Measurements from ENCODE around the gene SPOCK1.

Gene SPOCK1

DNA sequence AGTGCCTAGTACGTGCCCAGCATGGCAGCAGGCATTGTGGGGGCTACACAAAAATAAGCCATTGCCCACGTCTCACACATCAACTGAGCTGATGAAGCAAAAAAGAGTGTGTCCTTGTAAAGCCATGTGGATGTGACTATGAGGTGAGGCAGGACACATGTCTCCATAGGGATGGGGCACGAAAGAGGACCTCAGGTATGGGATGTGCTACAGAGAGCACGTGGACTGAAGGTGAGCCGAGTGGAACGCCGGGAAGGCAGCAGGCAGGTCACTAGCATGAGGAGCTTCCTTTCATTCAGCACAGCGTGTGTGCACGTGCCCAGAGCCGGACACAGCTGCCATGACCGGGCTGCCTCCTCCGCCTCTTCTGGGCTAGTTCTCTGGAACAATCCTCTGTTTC is 429.8 kb downstream of the SPOCK1 start:
- DNase-seq (ENCODE audit: low read depth): no peak
- no peak overlapping the region for H3K4me3 ChIP-seq (ENCODE audit: control insufficient read depth, low read depth, low read length)
- TF ChIP-seq, protein P1, sequence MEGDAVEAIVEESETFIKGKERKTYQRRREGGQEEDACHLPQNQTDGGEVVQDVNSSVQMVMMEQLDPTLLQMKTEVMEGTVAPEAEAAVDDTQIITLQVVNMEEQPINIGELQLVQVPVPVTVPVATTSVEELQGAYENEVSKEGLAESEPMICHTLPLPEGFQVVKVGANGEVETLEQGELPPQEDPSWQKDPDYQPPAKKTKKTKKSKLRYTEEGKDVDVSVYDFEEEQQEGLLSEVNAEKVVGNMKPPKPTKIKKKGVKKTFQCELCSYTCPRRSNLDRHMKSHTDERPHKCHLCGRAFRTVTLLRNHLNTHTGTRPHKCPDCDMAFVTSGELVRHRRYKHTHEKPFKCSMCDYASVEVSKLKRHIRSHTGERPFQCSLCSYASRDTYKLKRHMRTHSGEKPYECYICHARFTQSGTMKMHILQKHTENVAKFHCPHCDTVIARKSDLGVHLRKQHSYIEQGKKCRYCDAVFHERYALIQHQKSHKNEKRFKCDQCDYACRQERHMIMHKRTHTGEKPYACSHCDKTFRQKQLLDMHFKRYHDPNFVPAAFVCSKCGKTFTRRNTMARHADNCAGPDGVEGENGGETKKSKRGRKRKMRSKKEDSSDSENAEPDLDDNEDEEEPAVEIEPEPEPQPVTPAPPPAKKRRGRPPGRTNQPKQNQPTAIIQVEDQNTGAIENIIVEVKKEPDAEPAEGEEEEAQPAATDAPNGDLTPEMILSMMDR (IDR thresholded peaks at IDR 0.05; ENCODE audit: control insufficient read depth, insufficient read depth, low read depth, low read length, missing control alignments): no peak

DNA sequence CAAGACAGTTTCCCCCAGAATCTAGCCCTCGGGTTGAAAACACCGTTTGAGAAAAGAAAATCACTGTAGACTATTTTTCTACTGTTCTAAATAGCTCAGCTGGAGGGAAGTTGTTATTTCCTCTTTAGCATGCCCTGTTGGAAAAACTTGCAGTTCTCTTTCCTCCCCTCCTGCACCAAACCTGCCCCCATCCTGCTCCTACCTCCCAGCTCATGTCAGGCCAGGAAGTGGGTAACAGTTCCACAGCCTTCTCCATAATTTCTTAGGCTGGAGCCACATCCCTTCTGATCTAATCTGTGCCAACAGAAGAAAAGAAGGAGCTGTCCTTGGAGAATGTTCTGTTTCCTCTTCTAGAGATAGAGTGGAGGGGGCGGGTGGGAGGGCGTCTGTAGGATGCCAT is 437.7 kb downstream of the SPOCK1 start:
- no peak for DNase-seq (ENCODE audit: low read depth)
- TF ChIP-seq, protein P1 (IDR thresholded peaks at IDR 0.05; ENCODE audit: control insufficient read depth, insufficient read depth, low read depth, low read length, missing control alignments): no peak
- no peak overlapping the region for H3K4me3 ChIP-seq (ENCODE audit: control insufficient read depth, low read depth, low read length)

DNA sequence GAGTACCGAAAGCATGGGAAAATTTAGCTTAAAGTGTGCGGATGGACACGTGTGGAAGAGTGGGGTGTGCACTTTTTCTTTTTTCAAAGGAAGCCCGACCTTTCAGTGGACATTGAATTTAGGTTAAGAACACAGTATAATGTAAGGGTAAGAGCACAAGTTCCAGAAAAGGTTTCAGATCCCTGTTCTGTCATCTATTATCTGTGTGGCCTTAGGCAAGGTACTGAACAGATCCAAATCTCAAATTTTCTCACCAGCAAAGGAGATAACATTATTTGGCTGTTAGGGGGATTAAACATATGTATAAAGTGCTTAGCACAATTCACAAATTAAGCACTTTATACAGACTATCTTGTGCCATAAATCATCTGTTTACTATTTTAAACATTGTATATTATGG is 441.0 kb downstream of the SPOCK1 start:
- DNase-seq (ENCODE audit: low read depth): no peak
- TF ChIP-seq, protein P1 (IDR thresholded peaks at IDR 0.05; ENCODE audit: control insufficient read depth, insufficient read depth, low read depth, low read length, missing control alignments): no peak
- H3K4me3 ChIP-seq (ENCODE audit: control insufficient read depth, low read depth, low read length): no peak overlapping the region

DNA sequence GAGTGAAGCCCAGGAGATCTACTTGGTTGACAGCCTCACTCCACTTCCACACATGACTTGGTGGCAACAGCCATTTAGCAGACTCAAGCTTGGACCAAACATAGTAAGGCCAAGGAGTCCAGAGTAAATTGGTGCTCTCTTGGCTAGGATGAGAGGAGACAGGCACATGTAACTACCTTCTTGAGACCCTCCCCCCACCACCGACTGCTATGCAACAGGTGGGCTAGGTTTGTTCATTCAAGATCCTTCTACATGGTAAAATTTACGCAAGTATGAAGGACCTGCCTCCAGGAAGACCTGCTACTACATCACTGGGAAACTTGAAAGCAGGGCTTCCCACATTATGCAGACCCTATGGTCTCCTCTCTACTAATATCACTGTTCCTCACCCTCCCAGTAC is 442.4 kb downstream of the SPOCK1 start:
- H3K4me3 ChIP-seq (ENCODE audit: control insufficient read depth, low read depth, low read length): no peak overlapping the region
- TF ChIP-seq, protein P1 (IDR thresholded peaks at IDR 0.05; ENCODE audit: control insufficient read depth, insufficient read depth, low read depth, low read length, missing control alignments): no peak
- DNase-seq (ENCODE audit: low read depth): no peak

DNA sequence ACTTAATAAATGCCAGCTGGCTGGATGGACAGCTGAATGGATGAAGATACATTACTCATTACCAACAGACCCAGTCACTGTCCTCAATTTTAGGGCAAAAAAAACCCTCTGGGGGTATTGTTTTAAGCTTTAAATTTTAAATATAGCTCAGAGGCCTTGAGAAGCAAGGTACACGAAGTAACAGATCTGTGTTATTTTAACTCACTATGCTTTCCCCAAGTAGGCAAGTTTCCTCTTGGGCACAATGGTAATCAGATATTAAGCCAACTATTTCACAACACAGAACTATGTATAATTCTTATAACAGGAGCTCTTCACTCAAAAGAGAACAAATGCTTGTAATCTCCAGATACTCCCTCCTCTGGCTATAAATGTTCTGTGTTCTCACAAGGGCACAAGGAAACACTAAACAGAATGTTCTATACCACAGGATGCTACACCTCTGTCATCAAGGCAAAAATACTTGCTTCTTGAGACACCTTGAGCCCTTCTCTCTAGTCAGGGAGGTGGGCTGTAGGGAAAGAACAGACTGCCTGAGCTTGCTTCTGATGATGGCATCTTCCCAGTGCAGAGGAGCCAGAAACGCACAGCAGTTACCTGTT is 443.8 kb downstream of the SPOCK1 start:
- DNase-seq (ENCODE audit: low read depth): no peak
- TF ChIP-seq, protein P1 (IDR thresholded peaks at IDR 0.05; ENCODE audit: control insufficient read depth, insufficient read depth, low read depth, low read length, missing control alignments): no peak
- H3K4me3 ChIP-seq (ENCODE audit: control insufficient read depth, low read depth, low read length): no peak overlapping the region

DNA sequence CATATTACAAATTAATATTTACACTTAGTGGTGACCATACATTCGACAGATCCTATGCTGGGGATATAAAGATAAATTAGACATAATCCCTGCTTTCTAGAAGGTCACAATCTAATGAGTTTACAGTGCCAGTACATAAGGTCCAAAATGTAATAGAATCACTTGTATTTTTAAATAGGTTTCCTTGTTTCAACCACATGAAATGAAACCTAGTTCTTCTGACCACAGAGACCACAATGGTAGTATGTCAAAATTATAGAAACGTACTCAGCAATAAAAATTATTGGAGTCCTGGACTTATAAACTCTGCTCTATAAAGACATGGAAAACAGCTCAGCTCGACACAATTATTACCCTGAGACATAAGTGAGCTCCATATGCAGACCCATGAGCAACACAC is 444.3 kb downstream of the SPOCK1 start:
- H3K4me3 ChIP-seq (ENCODE audit: control insufficient read depth, low read depth, low read length): no peak overlapping the region
- TF ChIP-seq, protein P1 (IDR thresholded peaks at IDR 0.05; ENCODE audit: control insufficient read depth, insufficient read depth, low read depth, low read length, missing control alignments): no peak
- no peak for DNase-seq (ENCODE audit: low read depth)

DNA sequence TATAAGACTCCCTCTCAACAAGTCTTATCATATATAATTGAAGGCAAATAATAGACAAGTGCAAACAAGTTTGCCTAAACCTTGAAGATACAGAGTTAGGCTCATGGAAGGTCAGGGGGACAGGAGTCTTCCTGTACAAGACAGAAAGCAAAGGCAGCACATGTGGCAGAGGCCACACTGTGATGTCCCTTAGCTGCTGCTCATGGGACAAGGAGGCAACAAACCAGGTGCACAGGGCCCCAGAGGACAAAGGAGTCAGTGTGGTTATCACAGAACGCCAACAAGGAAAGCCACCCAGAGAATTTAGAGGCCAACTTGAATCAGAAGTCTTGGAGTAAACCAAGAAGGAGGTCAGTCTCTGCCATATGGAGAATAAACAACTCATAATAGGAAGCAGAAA is 444.8 kb downstream of the SPOCK1 start:
- TF ChIP-seq, protein P1 (IDR thresholded peaks at IDR 0.05; ENCODE audit: control insufficient read depth, insufficient read depth, low read depth, low read length, missing control alignments): no peak
- no peak overlapping the region for H3K4me3 ChIP-seq (ENCODE audit: control insufficient read depth, low read depth, low read length)
- no peak for DNase-seq (ENCODE audit: low read depth)
